ENCODE results near the gene ADAMTS12. TPM values are rescaled to one million over a fixed set of nuclear protein-coding genes. Genes with fewer than 3 reads are reported as not detected.

Gene ADAMTS12
- total RNA-seq, 1 experiment from 2014 or later: 31.7 TPM

- no peak for DNase-seq (ENCODE audit: low read depth)
Measured at GRCh38 chr5:33903118-33903517, 11.3 kb upstream of the ADAMTS12 start.

- no peak for DNase-seq (ENCODE audit: low read depth)
Measured at GRCh38 chr5:33901156-33901555, 9.4 kb upstream of the ADAMTS12 start.

GRCh38 chr5:33894566-33894965 is 2.8 kb upstream of the ADAMTS12 start:
- DNase-seq (ENCODE audit: low read depth): peak; percentile 49

- DNase-seq (ENCODE audit: low read depth): peak; percentile 88
Measured at GRCh38 chr5:33892620-33893137, 889 bp upstream of the ADAMTS12 start.

- DNase-seq (ENCODE audit: low read depth): no peak
Measured at GRCh38 chr5:33891446-33891787, 373 bp downstream of the ADAMTS12 start.

GRCh38 chr5:33890131-33891032 is 1.4 kb downstream of the ADAMTS12 start:
- peak; percentile 47 for DNase-seq (ENCODE audit: low read depth)

- DNase-seq (ENCODE audit: low read depth): no peak
Measured at GRCh38 chr5:33888587-33888986, 3.2 kb downstream of the ADAMTS12 start.

GRCh38 chr5:33887268-33887667 is 4.5 kb downstream of the ADAMTS12 start:
- DNase-seq (ENCODE audit: low read depth): no peak

- DNase-seq (ENCODE audit: low read depth): no peak
Measured at GRCh38 chr5:33886283-33886682, 5.5 kb downstream of the ADAMTS12 start.

GRCh38 chr5:33885679-33886078 is 6.1 kb downstream of the ADAMTS12 start:
- DNase-seq (ENCODE audit: low read depth): no peak

GRCh38 chr5:33883482-33883881 is 8.3 kb downstream of the ADAMTS12 start:
- no peak for DNase-seq (ENCODE audit: low read depth)

GRCh38 chr5:33880319-33880718 is 11.5 kb downstream of the ADAMTS12 start:
- no peak for DNase-seq (ENCODE audit: low read depth)

GRCh38 chr5:33877449-33877848 is 14.3 kb downstream of the ADAMTS12 start:
- DNase-seq (ENCODE audit: low read depth): no peak

GRCh38 chr5:33867241-33867640 is 24.5 kb downstream of the ADAMTS12 start:
- peak; percentile 43 for DNase-seq (ENCODE audit: low read depth)

GRCh38 chr5:33859177-33859576 is 32.6 kb downstream of the ADAMTS12 start:
- peak; percentile 69 for DNase-seq (ENCODE audit: low read depth)

- no peak for DNase-seq (ENCODE audit: low read depth)
Measured at GRCh38 chr5:33857037-33857436, 34.8 kb downstream of the ADAMTS12 start.

GRCh38 chr5:33855396-33855795 is 36.4 kb downstream of the ADAMTS12 start:
- no peak for DNase-seq (ENCODE audit: low read depth)

GRCh38 chr5:33854733-33855151 is 37.0 kb downstream of the ADAMTS12 start:
- peak; percentile 94 for DNase-seq (ENCODE audit: low read depth)

GRCh38 chr5:33852837-33853236 is 39.0 kb downstream of the ADAMTS12 start:
- no peak for DNase-seq (ENCODE audit: low read depth)

- no peak for DNase-seq (ENCODE audit: low read depth)
Measured at GRCh38 chr5:33852319-33852718, 39.5 kb downstream of the ADAMTS12 start.

- DNase-seq (ENCODE audit: low read depth): peak; percentile 87
Measured at GRCh38 chr5:33850100-33850594, 41.6 kb downstream of the ADAMTS12 start.

- no peak for DNase-seq (ENCODE audit: low read depth)
Measured at GRCh38 chr5:33848554-33848953, 43.2 kb downstream of the ADAMTS12 start.

- no peak for DNase-seq (ENCODE audit: low read depth)
Measured at GRCh38 chr5:33846851-33847250, 44.9 kb downstream of the ADAMTS12 start.

All from RPMI7951 (cell line).